Cardiac fibroblast (primary cell): ENCODE results near the gene GLT1D1.

Source experiments
- DNase-seq, 2 donors: peaks; one replicate each; pipeline versions ENCODE4 v3.0.0 to v3.0.0-alpha.2; 2010; ENCODE audit warnings: low read depth in 2 of 2
- H3K4me3 ChIP-seq, 2 donors: replicated peaks in 1 of 2; 1 replicate in 1 of 2; 2 replicates in 1 of 2; pipeline ENCODE4 v1.5.1; 2011; ENCODE audit warnings: low read depth in 2 of 2, low read length in 2 of 2, mild to moderate bottlenecking in 2 of 2, moderate library complexity in 1 of 2
- CTCF ChIP-seq: IDR thresholded peaks from one replicate; pipeline ENCODE4 v1.5.1; 2011; ENCODE audit warnings: low read depth, mild to moderate bottlenecking, low read length, inconsistent platforms

The GLT1D1 gene

DNA sequence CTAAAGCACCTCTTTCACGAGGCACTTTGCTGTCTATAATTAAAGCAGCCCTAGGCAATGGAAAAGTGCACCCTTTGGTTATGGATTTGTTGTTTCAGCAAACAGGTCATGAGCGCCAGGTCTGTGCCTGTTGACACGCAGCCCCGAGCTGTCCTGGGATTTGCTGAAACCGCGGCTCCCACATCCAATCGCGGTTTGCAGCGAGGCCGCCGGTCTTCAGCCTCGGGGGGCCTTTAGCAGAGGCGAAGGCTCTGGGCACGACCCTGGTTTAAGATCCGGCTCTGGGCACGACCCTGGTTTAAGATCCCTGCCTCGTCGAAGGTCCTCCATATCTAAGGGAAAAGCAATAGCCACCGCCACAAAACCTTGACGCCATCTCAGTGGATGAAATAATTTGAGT, 79.2 kb downstream of the GLT1D1 start:
- no peak for TF ChIP-seq CTCF
- H3K4me3 ChIP-seq, result no peak overlapping the region
- DNase-seq, result no peak

DNA sequence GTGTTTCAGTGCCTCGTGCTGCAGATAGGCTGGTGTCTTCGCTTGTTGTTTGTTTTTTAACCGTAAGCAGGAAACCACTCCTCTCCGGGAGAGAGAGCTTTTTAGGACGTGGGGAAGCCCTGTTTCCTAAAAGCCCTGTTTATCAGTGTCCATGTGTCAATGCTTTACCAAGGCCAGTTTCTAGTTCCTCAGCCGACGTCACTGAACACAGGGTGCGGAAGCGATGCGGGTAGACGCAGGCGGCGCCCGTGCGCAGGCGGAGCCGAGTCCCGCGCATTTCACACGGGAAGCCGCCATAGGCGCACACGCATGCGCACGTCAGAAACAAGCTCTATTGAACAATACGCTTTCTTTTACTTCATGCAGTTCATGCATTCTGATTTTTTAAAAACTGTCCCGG, 79.8 kb downstream of the GLT1D1 start:
- TF ChIP-seq CTCF, result no peak
- no peak overlapping the region for H3K4me3 ChIP-seq
- DNase-seq, result no peak

DNA sequence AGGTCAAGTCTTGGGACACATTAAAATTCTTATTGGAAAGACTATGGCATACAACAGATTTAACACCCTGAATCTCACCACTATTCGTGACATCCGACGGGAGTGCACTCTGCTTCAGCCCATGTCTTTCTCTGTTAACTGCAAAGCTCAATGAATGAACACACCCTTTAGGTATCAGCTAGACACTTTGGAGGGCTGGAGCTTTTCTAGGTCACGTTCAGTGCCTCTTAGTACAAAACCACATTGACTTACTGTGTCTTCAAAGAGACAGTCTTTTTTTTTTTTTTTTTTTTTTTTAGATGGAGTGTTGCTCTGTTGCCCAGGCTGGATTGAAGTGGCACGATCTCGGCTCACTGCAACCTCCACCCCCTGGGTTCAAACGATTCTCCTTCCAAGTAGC, 80.6 kb downstream of the GLT1D1 start:
- DNase-seq, result no peak
- TF ChIP-seq CTCF, result no peak

DNA sequence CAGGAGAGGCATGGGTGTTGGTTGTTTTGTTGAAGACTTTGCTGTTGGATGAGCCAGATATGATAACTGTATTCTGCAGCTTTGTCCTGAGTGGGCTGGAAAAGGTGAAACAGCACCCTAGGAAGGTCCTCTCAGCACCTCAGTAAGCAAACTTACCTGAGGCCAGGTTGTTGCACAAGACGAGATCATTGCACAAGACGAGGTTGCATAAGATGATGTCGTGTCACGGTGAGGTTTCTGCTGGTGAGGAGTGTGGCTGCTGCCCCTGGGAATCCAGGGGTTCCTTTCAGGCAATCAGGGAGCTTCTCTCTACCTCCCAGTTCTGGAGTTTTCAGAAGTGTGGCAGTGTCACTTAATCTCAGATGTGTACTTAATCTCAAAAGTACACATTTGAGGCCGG, 85.6 kb downstream of the GLT1D1 start:
- H3K4me3 ChIP-seq, result no peak overlapping the region
- no peak for TF ChIP-seq CTCF
- no peak for DNase-seq

More for the DNA sequence above, 80.6 kb downstream of the GLT1D1 start:
- H3K4me3 ChIP-seq, result no peak overlapping the region

DNA sequence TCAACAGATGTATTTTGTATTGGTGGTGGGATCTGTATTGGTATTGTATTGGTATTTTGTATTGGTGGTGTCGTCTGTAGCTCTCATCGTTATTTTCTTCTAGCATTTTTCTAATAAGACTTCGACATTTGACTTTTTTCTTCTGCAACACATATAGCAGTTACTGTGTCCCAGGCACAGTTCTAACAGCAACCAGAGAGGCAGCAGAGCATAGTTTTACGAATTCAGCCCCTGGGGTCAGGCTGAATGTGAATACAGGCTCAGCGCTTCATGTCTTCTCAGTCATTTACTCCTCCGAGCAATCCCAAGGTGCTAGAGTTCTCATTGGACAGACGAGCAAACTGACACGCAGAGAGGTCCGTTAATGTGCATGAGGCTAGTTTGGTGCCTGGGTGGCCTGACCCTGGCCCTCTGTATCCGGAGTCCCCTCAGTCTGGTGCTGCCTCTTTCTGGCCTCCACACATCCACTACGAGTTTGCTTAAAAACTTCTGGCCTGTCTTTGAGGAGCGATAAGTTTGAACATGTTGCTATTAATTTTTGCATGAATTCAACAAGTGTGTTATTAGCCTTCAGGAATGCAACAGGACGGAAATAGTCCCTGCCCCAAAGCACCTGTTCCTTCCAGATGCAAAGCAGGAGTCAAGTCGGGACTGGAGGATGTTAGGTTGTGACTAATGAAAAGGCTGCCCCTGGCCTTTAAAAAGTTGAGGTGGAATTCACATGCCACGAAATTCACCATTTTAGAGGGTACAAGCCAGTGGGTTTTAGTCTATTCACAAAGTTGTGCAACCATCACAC, 87.0 kb downstream of the GLT1D1 start:
- TF ChIP-seq CTCF, result no peak
- no peak for DNase-seq
- no peak overlapping the region for H3K4me3 ChIP-seq

GRCh38 chr12:128940974-128941373, 87.7 kb downstream of the GLT1D1 start:
- TF ChIP-seq CTCF, result no peak
- H3K4me3 ChIP-seq, result no peak overlapping the region
- DNase-seq, result no peak
